Parathyroid adenoma (tissue), 2 donors: ENCODE data around the gene P3H3.
"Not testable (repeated sequence)": the region's sequence is repeated elsewhere in the genome, so short reads cannot be mapped to it uniquely, and the experiment has no call there.

Source experiments
- H2AFZ ChIP-seq: fragments of 300-600 bp; sonication (generic); one replicate; pipeline ENCODE4 v1.7.0; 2017; ENCODE audit warnings: antibody characterized with exemption, mild to moderate bottlenecking
- H3K27ac ChIP-seq: fragments of 300-600 bp; sonication (generic); one replicate; pipeline ENCODE4 v1.7.0; 2017
- H3K27me3 ChIP-seq: fragments of 300-600 bp; sonication (generic); one replicate; pipeline ENCODE4 v1.7.0; 2017; ENCODE audit warnings: low read length; ENCODE audit not compliant: control insufficient read depth, insufficient read depth
- H3K36me3 ChIP-seq: fragments of 300-600 bp; sonication (generic); one replicate; pipeline ENCODE4 v1.7.0; 2017; ENCODE audit warnings: low read length; ENCODE audit not compliant: control insufficient read depth, insufficient read depth
- H3K4me1 ChIP-seq: fragments of 300-600 bp; sonication (generic); one replicate; pipeline ENCODE4 v1.7.0; 2017; ENCODE audit warnings: control low read depth
- H3K4me2 ChIP-seq: fragments of 300-600 bp; sonication (generic); one replicate; pipeline ENCODE4 v1.7.0; 2017; ENCODE audit warnings: low read length
- H3K4me3 ChIP-seq: fragments of 300-600 bp; sonication (generic); one replicate; pipeline ENCODE4 v1.7.0; 2017; ENCODE audit warnings: low read depth, low read length
- H3K79me2 ChIP-seq: fragments of 300-600 bp; sonication (generic); one replicate; pipeline ENCODE4 v1.7.0; 2017; ENCODE audit warnings: control low read depth
- H3K9ac ChIP-seq: fragments of 300-600 bp; sonication (generic); one replicate; pipeline ENCODE4 v1.7.0; 2017; ENCODE audit warnings: mild to moderate bottlenecking
- H3K9me3 ChIP-seq: fragments of 300-600 bp; sonication (generic); one replicate; pipeline ENCODE4 v1.7.0; 2017; ENCODE audit warnings: low read length; ENCODE audit not compliant: control insufficient read depth
- TF ChIP-seq, protein P1 (sequence below): fragments of 300-600 bp; sonication (generic); IDR thresholded peaks from one replicate; pipeline ENCODE4 v1.7.0; 2017; ENCODE audit warnings: antibody characterized with exemption, mild to moderate bottlenecking
- donor health status: primary hyperparathyroidism.

P3H3 gene

DNA sequence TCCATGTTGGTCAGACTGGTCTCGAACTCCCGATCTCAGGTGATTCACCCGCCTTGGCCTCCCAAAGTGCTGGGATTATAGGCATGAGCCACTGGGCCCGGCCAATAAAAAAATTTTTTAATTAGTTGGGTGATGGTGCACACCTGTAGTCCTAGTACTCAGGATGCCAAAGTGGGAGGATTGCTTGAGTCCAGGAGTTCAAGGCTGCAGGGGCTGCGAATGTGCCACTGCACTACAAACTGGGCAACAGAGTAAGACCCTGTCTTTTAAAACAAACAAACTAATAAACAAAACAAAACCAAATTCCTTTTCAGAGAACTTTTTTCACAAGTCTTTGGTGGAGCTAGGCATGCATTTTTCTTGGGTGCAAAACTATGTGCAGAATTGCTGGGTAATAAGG, 55.0 kb downstream of the P3H3 start:
- H3K4me3 ChIP-seq, result no peak overlapping the region
- H3K4me2 ChIP-seq, result no peak overlapping the region
- H2AFZ ChIP-seq, result no peak overlapping the region
- no peaks in the 10 kb centered on the region for H3K4me1 ChIP-seq
- H3K79me2 ChIP-seq, result no peaks in the 10 kb centered on the region
- H3K9me3 ChIP-seq, result no peaks in the 10 kb centered on the region
- H3K27me3 ChIP-seq, result no peaks in the 10 kb centered on the region
- no peak overlapping the region for H3K9ac ChIP-seq
- TF ChIP-seq, protein P1, sequence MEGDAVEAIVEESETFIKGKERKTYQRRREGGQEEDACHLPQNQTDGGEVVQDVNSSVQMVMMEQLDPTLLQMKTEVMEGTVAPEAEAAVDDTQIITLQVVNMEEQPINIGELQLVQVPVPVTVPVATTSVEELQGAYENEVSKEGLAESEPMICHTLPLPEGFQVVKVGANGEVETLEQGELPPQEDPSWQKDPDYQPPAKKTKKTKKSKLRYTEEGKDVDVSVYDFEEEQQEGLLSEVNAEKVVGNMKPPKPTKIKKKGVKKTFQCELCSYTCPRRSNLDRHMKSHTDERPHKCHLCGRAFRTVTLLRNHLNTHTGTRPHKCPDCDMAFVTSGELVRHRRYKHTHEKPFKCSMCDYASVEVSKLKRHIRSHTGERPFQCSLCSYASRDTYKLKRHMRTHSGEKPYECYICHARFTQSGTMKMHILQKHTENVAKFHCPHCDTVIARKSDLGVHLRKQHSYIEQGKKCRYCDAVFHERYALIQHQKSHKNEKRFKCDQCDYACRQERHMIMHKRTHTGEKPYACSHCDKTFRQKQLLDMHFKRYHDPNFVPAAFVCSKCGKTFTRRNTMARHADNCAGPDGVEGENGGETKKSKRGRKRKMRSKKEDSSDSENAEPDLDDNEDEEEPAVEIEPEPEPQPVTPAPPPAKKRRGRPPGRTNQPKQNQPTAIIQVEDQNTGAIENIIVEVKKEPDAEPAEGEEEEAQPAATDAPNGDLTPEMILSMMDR, result no peak
- H3K27ac ChIP-seq, result no peak overlapping the region
- H3K36me3 ChIP-seq, result no peaks in the 10 kb centered on the region

DNA sequence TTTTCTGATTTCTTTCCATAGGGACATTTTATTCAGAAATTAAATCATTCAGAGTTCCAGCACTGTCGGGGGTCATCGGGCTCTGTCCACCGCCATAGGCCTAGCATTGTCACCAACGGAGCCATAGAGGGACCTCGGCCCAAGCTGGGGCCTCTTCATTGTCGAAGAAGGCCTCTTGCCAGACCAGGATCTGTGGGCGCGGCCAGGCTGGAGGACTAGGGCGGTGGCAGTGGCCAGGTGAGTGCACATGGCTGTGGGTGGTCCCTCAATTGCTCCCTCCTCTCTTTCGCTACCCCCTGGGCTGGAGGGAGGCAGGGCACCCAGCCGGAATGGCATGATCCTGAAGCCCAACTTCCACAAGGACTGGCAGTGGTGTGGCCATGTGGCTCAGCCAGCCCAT, 55.5 kb downstream of the P3H3 start:
- no peak overlapping the region for H2AFZ ChIP-seq
- H3K4me3 ChIP-seq, result no peak overlapping the region
- H3K27me3 ChIP-seq, result no peaks in the 10 kb centered on the region
- no peaks in the 10 kb centered on the region for H3K36me3 ChIP-seq
- no peak overlapping the region for H3K27ac ChIP-seq
- no peaks in the 10 kb centered on the region for H3K9me3 ChIP-seq
- H3K4me2 ChIP-seq, result no peak overlapping the region
- H3K4me1 ChIP-seq, result no peaks in the 10 kb centered on the region
- H3K79me2 ChIP-seq, result no peaks in the 10 kb centered on the region
- H3K9ac ChIP-seq, result no peak overlapping the region
- TF ChIP-seq, protein P1, result no peak

DNA sequence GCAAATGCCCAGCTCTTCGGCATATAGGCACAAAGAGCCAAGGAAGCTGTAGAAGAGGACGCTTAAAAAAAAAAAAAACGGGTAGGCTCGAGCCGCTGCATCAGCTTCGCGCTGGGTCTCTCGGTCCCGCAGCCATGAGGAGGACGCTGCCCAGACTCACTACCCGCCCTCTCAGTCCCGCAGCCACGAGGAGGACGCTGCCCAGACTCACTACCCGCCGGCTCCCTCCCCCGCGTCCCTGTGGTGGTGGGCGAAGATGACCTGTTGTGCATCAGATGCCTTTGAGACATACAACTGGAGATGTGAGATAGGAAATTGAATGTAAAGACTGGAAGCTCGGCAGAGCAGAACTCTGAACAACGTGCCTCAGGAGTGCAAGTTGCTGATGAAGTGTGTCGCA, 56.3 kb downstream of the P3H3 start:
- no peaks in the 10 kb centered on the region for H3K27me3 ChIP-seq
- H3K4me2 ChIP-seq, result no peak overlapping the region
- H3K27ac ChIP-seq, result no peak overlapping the region
- no peak overlapping the region for H3K9ac ChIP-seq
- TF ChIP-seq, protein P1, result no peak
- H3K4me3 ChIP-seq, result no peak overlapping the region
- H3K79me2 ChIP-seq, result no peaks in the 10 kb centered on the region
- no peak overlapping the region for H2AFZ ChIP-seq
- H3K36me3 ChIP-seq, result no peaks in the 10 kb centered on the region
- H3K4me1 ChIP-seq, result no peaks in the 10 kb centered on the region
- no peaks in the 10 kb centered on the region for H3K9me3 ChIP-seq

DNA sequence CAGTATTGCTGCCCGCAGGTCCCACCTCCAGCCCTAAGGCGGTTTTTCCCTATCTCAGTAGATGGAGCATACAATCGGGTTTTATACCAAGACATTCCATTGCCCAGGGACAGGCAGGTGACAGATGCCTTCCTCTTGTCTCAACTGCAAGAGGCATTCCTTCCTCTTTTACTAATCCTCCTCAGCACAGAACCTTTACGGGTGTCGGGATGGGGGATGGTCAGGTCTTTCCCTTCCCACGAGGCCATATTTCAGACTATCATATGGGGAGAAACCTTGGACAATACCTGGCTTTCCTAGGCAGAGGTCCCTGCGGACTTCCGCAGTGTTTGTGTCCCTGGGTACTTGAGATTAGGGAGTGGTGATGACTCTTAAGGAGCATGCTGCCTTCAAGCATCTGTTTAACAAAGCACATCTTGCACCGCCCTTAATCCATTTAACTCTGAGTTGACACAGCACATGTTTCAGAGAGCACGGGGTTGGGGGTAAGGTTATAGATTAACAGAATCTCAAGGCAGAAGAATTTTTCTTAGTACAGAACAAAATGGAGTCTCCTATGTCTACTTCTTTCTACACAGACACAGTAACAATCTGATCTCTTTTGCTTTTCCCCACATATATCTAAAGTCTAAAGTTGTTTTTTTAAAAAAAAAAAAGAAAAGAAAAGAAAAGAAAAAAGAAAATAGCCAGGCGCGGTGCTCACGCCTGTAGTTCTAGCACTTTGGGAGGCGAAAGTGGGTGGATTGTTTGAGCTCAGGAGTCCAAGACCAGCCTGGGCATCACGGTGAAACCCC, 58.2 kb downstream of the P3H3 start:
- H3K27ac ChIP-seq, H3K27me3 ChIP-seq, H2AFZ ChIP-seq, H3K79me2 ChIP-seq, H3K9me3 ChIP-seq, H3K4me2 ChIP-seq, H3K36me3 ChIP-seq, H3K4me3 ChIP-seq, H3K4me1 ChIP-seq, H3K9ac ChIP-seq: not testable (repeated sequence)

DNA sequence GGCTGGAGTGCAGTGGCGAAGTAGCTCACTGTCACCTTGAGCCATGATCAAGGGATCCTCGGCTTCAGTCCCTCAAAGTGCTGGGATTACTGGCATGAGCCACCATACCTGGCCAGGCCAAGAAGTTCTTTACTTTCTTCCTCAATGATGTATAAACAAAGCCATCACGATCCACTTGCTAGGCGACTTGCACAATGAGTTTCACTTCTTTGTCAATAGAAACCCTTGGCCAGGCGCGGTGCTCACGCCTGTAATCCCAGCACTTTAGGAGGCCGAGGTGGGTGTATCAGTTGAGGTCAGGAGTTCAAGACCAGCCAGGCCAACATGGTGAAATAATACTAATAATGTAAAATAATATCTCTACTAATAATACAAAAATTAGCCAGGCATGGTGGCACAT, 59.3 kb downstream of the P3H3 start:
- H3K36me3 ChIP-seq, result no peaks in the 10 kb centered on the region
- no peak overlapping the region for H3K27ac ChIP-seq
- no peaks in the 10 kb centered on the region for H3K79me2 ChIP-seq
- TF ChIP-seq, protein P1, result no peak
- no peak overlapping the region for H3K4me3 ChIP-seq
- H3K4me2 ChIP-seq, result no peak overlapping the region
- no peaks in the 10 kb centered on the region for H3K27me3 ChIP-seq
- no peaks in the 10 kb centered on the region for H3K9me3 ChIP-seq
- H3K4me1 ChIP-seq, result peaks cover 6% of the 10 kb centered on the region
- H2AFZ ChIP-seq, result no peak overlapping the region
- no peak overlapping the region for H3K9ac ChIP-seq
